B cell (primary cell): Measurements from ENCODE around the gene IL17RC. TPM values are rescaled to one million over a fixed set of nuclear protein-coding genes. Genes with fewer than 3 reads are reported as not detected.

Experiments used
- ATAC-seq: fragments of 200-7000 bp; cut with Tn5 transposase; one replicate; pipeline ENCODE4 v1.10.0; 2021; ENCODE audit warnings: low read depth, mild to moderate bottlenecking, moderate number of reproducible peaks, moderate library complexity
- CTCF ChIA-PET: fragments of 350-600 bp; sonication (Branson Sonifier 250); formaldehyde crosslinking; loops from one replicate; lab custom pipeline; 2021; ENCODE audit warnings: antibody characterized with exemption, inconsistent platforms; lab: Charles Lee
- POLR2A ChIA-PET: fragments of 350-600 bp; sonication (Branson Sonifier 250); formaldehyde crosslinking; loops from one replicate; lab custom pipeline; 2021; ENCODE audit warnings: antibody characterized with exemption; lab: Charles Lee
- DNase-seq: peaks from one replicate; pipeline ENCODE4 v3.0.0; 2013
- H2AFZ ChIP-seq: 2 replicates; pipeline ENCODE4 v1.6.1; 2012; ENCODE audit warnings: mild to moderate bottlenecking, low read depth, low read length; ENCODE audit not compliant: insufficient read depth, poor library complexity, severe bottlenecking
- H3K27ac ChIP-seq, 2 donors: 1 replicate in 1 of 2; 2 replicates in 1 of 2; pipeline ENCODE4 v1.5.1; 2012 to 2013; ENCODE audit warnings: low read length in 2 of 2, mild to moderate bottlenecking in 2 of 2, moderate library complexity in 1 of 2
- H3K27me3 ChIP-seq, 4 experiments: fragments of 200-600 bp in 1 of 4; sonication (generic) in 1 of 4; replicated peaks in 1 of 4; 1 replicate in 2 of 4; 2 replicates in 2 of 4; pipeline versions ENCODE4 v1.6.1 to v1.7.0; 2013 to 2016; ENCODE audit warnings: low read length in 3 of 4, mild to moderate bottlenecking in 2 of 4, mixed read lengths in 1 of 4, moderate library complexity in 1 of 4; ENCODE audit not compliant: insufficient read depth in 4 of 4, control insufficient read depth in 3 of 4; ENCODE audit errors: control extremely low read depth in 1 of 4
- H3K36me3 ChIP-seq, 2 experiments: replicated peaks in 1 of 2; 1 replicate in 1 of 2; 2 replicates in 1 of 2; pipeline versions ENCODE4 v1.6.1 to v1.7.1; 2013; ENCODE audit warnings: low read length in 1 of 2; ENCODE audit not compliant: insufficient read depth in 2 of 2, control insufficient read depth in 1 of 2; ENCODE audit errors: control extremely low read depth in 1 of 2, extremely low read depth in 1 of 2
- H3K4me1 ChIP-seq, 2 donors: fragments of 200-600 bp in 1 of 2; sonication (generic) in 1 of 2; 1 replicate in 1 of 2; 2 replicates in 1 of 2; pipeline versions ENCODE4 v1.5.1 to v1.6.1; 2013 to 2017; ENCODE audit warnings: low read length in 2 of 2; ENCODE audit not compliant: control insufficient read depth in 2 of 2, insufficient read depth in 2 of 2
- H3K4me2 ChIP-seq: replicated peaks from 2 replicates; pipeline ENCODE3; 2012; ENCODE audit warnings: mild to moderate bottlenecking, low read depth, low read length; ENCODE audit not compliant: poor library complexity, severe bottlenecking
- H3K4me3 ChIP-seq, 5 experiments: fragments of 200-600 bp in 1 of 5; sonication (generic) in 1 of 5; 1 replicate in 3 of 5; 2 replicates in 2 of 5; pipeline versions ENCODE4 v1.5.1 to v1.7.0; 2011 to 2016; ENCODE audit warnings: low read length in 4 of 5, mild to moderate bottlenecking in 4 of 5, low read depth in 2 of 5, control low read depth in 1 of 5, moderate library complexity in 1 of 5; ENCODE audit not compliant: insufficient read depth in 1 of 5; ENCODE audit errors: control extremely low read depth in 1 of 5, extremely low read depth in 1 of 5
- H3K79me2 ChIP-seq: fragments of 200-600 bp; sonication (generic); one replicate; pipeline ENCODE4 v1.6.0; 2016; ENCODE audit warnings: low read length; ENCODE audit not compliant: control insufficient read depth, insufficient read depth
- H3K9ac ChIP-seq: fragments of 200-600 bp; sonication (generic); 2 replicates; pipeline ENCODE4 v1.6.1; 2017; ENCODE audit warnings: mild to moderate bottlenecking, low read length, moderate library complexity
- H3K9me3 ChIP-seq, 3 donors: one replicate each; pipeline versions ENCODE4 v1.6.1 to v1.7.1; 2013; ENCODE audit warnings: low read length in 2 of 3; ENCODE audit not compliant: control insufficient read depth in 2 of 3, insufficient read depth in 1 of 3; ENCODE audit errors: control extremely low read depth in 1 of 3
- H4K20me1 ChIP-seq: 2 replicates; pipeline ENCODE4 v1.6.0; 2012; ENCODE audit warnings: mild to moderate bottlenecking, low read length; ENCODE audit not compliant: insufficient read depth, control insufficient read depth, poor library complexity, severe bottlenecking
- H3K27ac Mint-ChIP-seq: one replicate; pipeline ENCODE4 v1.8.0; 2021; ENCODE audit warnings: mixed read lengths
- H3K27me3 Mint-ChIP-seq: one replicate; pipeline ENCODE4 v1.8.0; 2021; ENCODE audit warnings: mixed read lengths
- H3K4me1 Mint-ChIP-seq: one replicate; pipeline ENCODE4 v1.8.0; 2021; ENCODE audit warnings: mixed read lengths
- H3K4me3 Mint-ChIP-seq: one replicate; pipeline ENCODE4 v1.8.0; 2021; ENCODE audit warnings: mixed read lengths
- H3K9me3 Mint-ChIP-seq: one replicate; pipeline ENCODE4 v1.8.0; 2022; ENCODE audit warnings: mixed read lengths; ENCODE audit not compliant: insufficient read depth
- CTCF ChIP-seq: fragments of 200-600 bp; IDR thresholded peaks from one replicate; pipeline ENCODE4 v1.8.0; 2022; ENCODE audit warnings: antibody characterized with exemption, mild to moderate bottlenecking
- EZH2 ChIP-seq: IDR thresholded peaks from 2 replicates; pipeline ENCODE4 v1.6.1; 2012; ENCODE audit warnings: borderline replicate concordance, low read depth, mild to moderate bottlenecking, moderate library complexity, low read length; ENCODE audit not compliant: insufficient read depth, poor library complexity, severe bottlenecking
- WGBS: methylation state at CpG from one replicate; pipeline ENCODE4 v1.1.5; 2013; ENCODE audit warnings: missing lambda C conversion rate; ENCODE audit not compliant: insufficient coverage; 5-methylcytosine and 5-hydroxymethylcytosine counted together
- intact Hi-C: fragments of 100-400 bp; cut with micrococcal nuclease; formaldehyde crosslinking; loops from one replicate; pipeline ENCODE4 v1.10.0; 2022
- polyA plus RNA-seq: library from polyadenylated mRNA; depleted of rRNA; stranded (reverse); fragments of >200 nt; gene quantifications from 2 replicates; pipeline ENCODE4 v1.2.3, GENCODE V29; 2012
- total RNA-seq, 2 donors: library from RNA; stranded (reverse); fragments of 120-200 nt in 1 of 2; gene quantifications; 1 replicate in 1 of 2; 2 replicates in 1 of 2; pipeline versions ENCODE4 v1.2.3 to v1.2.4, GENCODE V29; 2013 to 2022

IL17RC gene
- total and polyA plus RNA-seq, 2 donors (not counting 1 experiment from before 2014, with no cell fraction given) = 0.25 to 0.98 TPM

DNA sequence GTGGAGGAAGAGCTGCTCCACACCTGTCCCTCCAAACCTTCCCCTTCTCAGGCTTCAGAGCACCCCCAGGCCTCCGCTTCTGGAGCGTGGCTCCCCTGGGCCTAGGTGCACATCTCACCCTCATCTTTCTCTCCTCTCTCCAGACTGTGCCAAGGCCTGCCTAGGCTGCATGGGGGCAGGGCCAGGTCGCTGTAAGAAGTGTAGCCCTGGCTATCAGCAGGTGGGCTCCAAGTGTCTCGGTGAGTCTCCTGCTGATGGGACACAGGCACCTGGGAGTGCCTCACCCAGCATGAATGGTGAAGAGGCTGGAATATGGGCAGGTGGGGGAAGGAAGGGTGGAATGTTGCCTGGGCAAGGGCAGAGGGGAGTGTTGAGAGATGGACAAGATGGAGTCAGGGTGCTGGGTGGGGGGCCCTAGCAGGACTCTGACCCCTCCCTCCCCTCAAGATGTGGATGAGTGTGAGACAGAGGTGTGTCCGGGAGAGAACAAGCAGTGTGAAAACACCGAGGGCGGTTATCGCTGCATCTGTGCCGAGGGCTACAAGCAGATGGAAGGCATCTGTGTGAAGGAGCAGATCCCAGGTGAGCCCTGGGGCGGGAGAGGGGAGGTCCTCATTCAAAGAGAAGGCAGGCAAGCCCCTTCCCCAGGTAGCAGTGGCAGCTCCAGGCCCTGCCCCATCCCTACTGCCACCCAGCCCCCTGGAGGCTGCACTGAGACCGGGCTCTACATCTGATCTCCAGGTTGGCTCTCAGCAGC lies 26.2 kb downstream of the IL17RC start:
- 93% methylated on average over 10 of the region's 11 CpGs for WGBS
- H3K27me3 Mint-ChIP-seq = no peaks in the 10 kb centered on the region
- H3K9me3 Mint-ChIP-seq = no peaks in the 10 kb centered on the region

More for the DNA sequence above, 26.2 kb downstream of the IL17RC start:
- intact Hi-C loops = no loop called here
- ATAC-seq (no peak), DNase-seq (no peak)
- Mint-ChIP-seq H3K4me3 (no peak overlapping the region), H3K27ac (no peak overlapping the region), H3K4me1 (peaks cover 5% of the 10 kb centered on the region)
- Histone ChIP-seq H3K27ac (no peak overlapping the region), H3K4me3 (no peak overlapping the region), H3K36me3 (peaks cover 0 to 8% of the 10 kb centered on the region in 2 experiments), H3K4me1 (peaks cover 0 to 5% of the 10 kb centered on the region in 2 donors), H4K20me1 (no peaks in the 10 kb centered on the region), H3K4me2 (no peak overlapping the region), H3K9ac (no peak overlapping the region), H2AFZ (no peak overlapping the region), H3K9me3 (no peaks in the 10 kb centered on the region), H3K79me2 (no peaks in the 10 kb centered on the region), H3K27me3 (no peaks in the 10 kb centered on the region)
- TF ChIP-seq CTCF (no peak), EZH2 (no peak)
- ChIA-PET POLR2A (no interaction called here), CTCF (interaction anchor here (1.6 to 1.7 kb wide), 2 partner anchors 10 to 12 kb away, joined by 3 to 8 read pairs; partner anchors contain the start of gene CRELD1)
